Dermis microvascular lymphatic vessel endothelial cell (primary cell): ENCODE results near the gene TRPC4AP. TPM values are rescaled to one million over a fixed set of nuclear protein-coding genes. Genes with fewer than 3 reads are reported as not detected.

ENCODE experiments used
- DNase-seq, 2 donors: peaks; one replicate each; pipeline versions ENCODE4 v3.0.0 to v3.0.0-alpha.2; 2010; ENCODE audit warnings: low read depth in 2 of 2
- total RNA-seq: library from RNA; depleted of rRNA; stranded (reverse); fragments of >200 nt; gene quantifications from 2 replicates; pipeline ENCODE4 v1.2.1, GENCODE V29; 2014

Gene TRPC4AP
- total RNA-seq, 1 donor from 2014 or later = 68.9 TPM

- DNase-seq = no peak
Measured at GRCh38 chr20:35003211-35004031, 89.2 kb downstream of the TRPC4AP start.

DNA sequence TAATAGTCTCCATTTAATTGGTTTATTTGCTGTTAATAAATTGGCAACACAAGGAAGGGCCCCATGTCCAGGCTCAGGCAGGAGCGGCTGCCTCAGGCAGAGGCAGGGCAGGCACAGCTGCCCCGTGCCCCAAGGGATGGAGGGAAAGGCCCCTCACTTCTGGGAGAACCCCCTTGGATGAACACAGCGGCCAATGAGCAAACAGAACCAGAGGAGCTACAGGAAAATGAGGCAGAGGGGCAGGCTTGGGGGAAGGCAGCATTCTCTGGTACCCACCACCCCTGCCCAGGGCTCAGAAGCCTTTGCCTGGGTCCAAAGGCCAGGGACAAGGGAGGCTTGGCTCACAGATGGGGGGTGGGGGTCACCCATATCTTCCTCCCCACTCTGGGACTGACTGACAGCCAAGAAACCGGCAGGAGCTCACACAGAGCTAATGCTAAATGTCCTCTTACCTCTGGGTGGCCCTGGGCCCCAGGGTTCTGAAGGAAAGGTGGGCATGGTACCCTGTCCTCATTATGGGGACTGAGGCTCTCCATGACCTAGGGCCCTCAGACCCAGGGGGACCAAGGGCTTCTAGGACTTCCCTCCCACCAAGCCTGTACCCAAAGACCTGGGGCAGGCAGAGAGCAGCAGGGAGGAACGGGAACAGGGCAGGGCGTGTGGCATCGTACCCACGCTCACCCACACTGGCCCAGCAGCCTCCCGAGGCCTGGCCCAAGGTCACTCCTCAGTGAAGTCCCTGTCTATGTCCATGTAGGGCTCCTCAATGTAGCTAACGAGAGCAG, 90.0 kb downstream of the TRPC4AP start:
- DNase-seq = no peak

GRCh38 chr20:35001596-35002362, 90.8 kb downstream of the TRPC4AP start:
- no peak for DNase-seq

- DNase-seq = no peak
Measured at GRCh38 chr20:35000922-35001595, 91.5 kb downstream of the TRPC4AP start.

DNA sequence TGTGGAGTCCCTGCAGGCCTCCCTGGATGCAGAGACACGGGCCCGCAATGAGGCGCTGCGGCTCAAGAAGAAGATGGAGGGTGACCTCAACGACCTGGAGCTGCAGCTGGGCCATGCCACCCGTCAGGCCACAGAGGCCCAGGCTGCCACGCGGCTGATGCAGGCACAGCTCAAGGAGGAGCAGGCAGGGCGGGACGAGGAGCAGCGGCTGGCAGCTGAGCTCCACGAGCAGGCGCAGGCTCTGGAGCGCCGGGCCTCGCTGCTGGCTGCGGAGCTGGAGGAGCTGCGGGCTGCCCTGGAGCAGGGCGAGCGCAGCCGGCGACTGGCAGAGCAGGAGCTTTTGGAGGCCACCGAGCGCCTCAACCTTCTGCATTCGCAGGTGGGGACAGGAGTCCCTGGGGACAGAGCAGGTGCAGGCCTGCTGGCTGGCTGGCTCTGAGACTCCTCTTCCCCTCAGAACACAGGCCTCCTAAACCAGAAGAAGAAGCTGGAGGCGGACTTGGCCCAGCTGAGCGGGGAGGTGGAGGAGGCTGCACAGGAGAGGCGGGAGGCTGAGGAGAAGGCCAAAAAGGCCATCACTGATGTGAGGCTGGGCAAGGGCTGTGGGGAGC, 92.2 kb downstream of the TRPC4AP start:
- no peak for DNase-seq

GRCh38 chr20:34999782-35000181, 92.8 kb downstream of the TRPC4AP start:
- DNase-seq = no peak

DNA sequence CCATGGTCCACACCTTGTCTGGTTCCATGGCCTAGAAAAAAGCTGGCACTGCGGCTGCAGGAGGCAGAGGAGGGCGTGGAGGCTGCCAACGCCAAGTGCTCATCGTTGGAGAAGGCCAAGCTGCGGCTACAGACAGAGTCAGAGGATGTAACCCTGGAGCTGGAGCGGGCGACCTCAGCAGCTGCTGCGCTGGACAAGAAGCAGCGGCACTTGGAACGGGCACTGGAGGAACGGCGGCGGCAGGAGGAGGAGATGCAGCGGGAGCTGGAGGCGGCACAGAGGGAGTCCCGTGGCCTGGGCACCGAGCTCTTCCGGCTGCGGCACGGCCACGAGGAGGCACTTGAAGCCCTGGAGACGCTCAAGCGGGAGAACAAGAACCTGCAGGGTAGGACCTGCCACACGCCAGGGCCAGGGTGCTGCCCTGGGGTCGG, 93.6 kb downstream of the TRPC4AP start:
- no peak for DNase-seq

GRCh38 chr20:34998331-34998950, 94.2 kb downstream of the TRPC4AP start:
- DNase-seq = no peak

- DNase-seq = no peak
Measured at GRCh38 chr20:34997774-34998173, 94.8 kb downstream of the TRPC4AP start.

DNA sequence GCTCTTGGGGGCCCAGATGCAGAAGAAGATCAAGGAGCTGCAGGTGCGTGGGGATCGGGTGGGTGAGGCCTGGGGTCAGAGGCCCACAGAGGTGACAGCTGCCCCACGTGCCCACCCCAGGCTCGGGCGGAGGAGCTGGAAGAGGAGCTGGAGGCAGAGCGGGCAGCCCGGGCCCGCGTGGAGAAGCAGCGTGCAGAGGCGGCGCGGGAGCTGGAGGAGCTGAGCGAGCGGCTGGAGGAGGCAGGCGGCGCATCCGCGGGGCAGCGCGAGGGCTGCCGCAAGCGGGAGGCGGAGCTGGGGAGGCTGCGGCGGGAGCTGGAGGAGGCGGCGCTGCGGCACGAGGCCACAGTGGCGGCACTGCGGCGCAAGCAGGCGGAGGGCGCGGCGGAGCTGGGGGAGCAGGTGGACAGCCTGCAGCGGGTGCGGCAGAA, 95.5 kb downstream of the TRPC4AP start:
- DNase-seq = no peak

DNA sequence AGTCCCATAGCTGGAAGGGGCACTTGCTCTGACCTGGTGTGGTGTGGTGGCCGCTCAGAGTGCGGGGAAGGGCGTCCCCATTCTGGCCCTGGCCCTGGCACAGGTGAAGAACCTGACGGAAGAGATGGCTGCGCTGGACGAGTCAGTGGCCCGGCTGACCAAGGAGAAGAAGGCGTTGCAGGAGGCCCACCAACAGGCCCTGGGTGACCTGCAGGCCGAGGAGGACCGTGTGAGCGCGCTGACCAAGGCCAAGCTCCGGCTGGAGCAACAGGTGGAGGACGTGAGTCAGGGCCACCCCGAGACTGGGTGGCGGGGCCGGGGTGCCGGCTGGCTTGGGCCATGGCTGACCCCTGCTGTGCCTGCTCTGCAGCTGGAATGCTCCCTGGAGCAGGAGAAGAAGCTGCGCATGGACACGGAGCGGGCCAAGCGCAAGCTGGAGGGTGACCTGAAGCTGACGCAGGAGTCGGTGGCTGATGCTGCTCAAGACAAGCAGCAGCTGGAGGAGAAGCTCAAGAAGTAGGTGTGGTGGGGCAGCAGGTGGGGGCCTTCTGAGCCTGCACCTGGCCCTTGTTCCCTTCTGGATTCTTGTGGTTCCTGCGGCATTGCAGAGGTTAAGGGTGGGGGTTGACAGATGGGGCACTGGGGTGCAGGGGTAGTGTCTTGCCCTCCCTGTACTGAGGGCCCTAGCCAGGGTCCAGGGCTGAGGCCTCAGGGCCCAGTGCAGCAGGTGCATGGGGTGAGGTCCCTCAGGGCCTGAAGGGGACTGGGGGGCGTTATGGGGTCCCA, 96.2 kb downstream of the TRPC4AP start:
- DNase-seq = no peak

DNA sequence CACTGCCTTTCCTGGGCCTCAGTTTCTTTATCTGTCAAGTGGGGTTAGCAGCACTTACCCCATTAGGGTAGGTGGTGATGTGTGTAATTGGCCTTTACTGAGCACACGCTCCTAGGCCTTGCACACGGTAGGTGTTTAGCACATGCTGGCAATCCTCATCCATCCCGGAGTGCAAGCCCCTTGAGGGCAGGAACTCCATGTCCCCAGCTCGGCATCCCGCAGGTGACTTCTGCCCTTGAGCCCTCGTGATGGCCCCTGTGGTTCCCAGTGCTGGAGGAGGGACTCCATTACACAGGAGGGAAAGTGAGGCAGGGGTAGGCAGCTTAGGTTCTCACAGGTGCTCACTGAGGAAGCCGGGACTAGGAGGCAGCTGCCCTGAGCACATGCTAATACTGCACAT, 96.9 kb downstream of the TRPC4AP start:
- DNase-seq = no peak

DNA sequence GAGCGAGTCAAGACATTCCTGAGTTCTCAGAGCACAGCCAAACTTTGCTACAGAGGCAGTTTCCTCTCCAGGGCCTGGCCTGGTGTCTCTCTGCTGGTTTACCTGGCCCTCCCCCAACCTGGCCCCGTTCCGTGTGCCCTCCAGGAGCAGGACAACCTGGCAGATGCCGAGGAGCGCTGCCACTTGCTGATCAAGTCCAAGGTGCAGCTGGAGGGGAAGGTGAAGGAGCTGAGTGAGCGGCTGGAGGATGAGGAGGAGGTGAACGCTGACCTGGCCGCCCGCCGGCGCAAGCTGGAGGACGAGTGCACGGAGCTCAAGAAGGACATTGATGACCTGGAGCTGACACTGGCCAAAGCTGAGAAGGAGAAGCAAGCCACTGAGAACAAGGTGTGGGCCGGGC, 97.4 kb downstream of the TRPC4AP start:
- DNase-seq = no peak

DNA sequence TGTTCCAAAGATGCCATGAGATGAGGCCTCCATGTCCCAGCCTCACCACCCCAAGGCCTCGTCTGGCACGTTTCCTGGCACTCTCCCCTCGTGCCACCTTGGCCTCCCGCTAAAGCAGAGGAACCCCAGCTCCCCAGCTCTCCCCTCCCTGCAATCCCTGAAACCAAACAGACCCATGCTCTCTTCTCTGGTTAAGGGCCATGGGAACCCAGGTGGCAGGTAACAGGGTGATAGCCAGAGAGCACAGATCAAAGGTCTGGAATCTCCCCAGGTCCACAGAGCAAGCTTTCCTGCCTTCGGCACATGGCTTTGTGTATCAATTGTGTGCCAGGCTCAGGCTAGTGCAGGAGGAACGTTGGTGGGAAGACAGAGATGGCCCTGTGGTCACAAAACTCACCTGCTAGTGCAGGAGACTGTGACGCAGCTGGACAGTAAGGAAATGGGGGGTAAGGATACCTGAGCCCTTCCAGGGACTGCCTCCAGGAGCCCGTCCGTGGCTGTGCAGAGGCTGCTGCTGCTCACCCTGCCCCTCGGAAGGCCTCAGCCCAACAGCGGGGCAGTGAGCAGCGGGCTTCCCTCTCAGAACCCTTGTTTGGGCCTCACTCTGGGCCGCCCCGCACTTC, 98.0 kb downstream of the TRPC4AP start:
- DNase-seq = no peak

DNA sequence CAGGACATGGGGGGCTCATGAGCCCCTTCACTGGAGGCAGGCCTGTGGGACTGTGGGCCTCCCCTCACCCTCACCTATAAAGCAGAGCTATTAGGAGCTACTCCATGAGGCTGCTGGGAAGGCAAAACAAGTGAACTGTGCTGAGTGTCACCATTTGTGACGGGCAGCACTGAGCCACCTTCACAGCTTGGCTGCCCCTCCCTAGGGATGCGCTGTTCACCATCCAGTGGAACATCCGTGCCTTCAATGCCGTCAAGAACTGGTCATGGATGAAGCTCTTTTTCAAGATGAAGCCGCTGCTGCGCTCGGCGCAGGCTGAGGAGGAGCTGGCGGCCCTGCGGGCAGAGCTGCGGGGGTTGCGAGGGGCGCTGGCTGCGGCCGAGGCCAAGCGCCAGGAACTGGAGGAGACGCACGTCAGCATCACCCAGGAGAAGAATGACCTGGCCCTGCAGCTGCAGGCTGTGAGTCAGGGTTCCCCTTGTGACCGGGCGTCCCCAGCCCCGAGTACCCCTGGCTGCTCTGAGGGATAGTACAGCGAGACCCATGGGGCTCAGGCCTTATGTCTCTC, 98.6 kb downstream of the TRPC4AP start:
- no peak for DNase-seq

DNA sequence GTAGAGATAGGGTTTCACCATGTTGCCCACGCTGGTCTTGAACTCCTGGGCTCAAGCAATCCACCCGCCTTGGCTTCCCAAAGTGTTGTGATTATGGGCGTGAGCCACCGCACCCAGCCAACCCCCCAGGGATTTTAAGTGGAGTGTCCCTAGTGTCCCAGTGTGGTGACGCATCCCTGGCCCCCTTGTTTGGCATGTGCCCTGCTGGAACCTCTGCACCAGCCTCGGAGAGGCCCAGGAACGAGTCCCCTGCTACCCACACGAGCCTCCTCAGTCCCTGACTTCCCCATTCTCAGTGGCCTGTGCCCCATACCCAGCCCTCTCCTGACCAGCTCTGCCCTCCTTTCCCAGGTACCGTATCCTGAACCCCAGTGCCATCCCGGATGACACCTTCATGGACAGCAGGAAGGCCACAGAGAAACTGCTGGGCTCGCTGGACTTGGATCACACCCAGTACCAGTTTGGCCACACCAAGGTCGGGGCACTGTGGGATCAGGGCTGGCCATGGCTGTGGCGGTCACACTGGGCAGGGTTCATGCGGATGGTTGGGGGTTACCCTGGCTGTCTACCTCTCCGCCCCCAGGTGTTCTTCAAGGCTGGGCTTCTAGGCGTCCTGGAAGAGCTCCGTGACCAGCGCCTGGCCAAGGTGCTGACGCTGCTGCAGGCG, 99.7 kb downstream of the TRPC4AP start:
- no peak for DNase-seq

- no peak for DNase-seq
Measured at GRCh38 chr20:34990661-34991214, 101.9 kb downstream of the TRPC4AP start.

GRCh38 chr20:34990231-34990630, 102.4 kb downstream of the TRPC4AP start:
- no peak for DNase-seq
